ENCODE measurements around the gene CERT1. TPM values are rescaled to one million over a fixed set of nuclear protein-coding genes. Genes with fewer than 3 reads are reported as not detected.

CERT1 gene
- total and polyA plus RNA-seq, 9 of the 15 experiments (the other 6 are each of a cell fraction or from before 2014, with no cell fraction given) = 3.4 to 24.7 (median 9.8) TPM

DNA sequence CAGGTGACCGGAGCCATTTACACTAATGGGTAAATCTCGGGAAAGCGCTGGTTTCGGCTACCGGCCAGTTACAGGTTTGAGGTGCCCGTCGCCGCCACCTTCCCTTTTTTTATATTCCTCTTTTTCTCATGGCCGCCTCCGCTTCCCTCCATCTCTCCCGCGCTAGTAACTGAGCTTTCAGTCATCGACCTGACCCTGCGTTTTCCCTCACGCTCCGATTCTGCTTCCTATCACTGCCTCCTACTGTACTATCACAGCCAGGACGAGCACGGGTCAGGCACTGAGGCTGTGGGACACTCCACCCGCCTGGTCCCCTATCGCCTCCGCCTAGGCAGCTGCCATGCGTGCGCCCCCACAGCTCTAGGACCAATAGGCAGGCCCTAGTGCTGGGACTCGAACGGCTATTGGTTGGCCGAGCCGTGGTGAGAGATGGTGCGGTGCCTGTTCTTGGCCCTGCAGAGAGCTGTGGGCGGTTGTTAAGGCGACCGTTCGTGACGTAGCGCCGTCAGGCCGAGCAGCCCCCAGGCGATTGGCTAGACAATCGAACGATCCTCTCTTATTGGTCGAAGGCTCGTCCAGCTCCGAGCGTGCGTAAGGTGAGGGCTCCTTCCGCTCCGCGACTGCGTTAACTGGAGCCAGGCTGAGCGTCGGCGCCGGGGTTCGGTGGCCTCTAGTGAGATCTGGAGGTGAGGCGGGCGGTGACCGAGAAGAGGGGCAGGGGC is 174.7 kb downstream of the CERT1 start, which contains the start of gene HMGCR (continued):
- TF ChIP-seq, protein P1, sequence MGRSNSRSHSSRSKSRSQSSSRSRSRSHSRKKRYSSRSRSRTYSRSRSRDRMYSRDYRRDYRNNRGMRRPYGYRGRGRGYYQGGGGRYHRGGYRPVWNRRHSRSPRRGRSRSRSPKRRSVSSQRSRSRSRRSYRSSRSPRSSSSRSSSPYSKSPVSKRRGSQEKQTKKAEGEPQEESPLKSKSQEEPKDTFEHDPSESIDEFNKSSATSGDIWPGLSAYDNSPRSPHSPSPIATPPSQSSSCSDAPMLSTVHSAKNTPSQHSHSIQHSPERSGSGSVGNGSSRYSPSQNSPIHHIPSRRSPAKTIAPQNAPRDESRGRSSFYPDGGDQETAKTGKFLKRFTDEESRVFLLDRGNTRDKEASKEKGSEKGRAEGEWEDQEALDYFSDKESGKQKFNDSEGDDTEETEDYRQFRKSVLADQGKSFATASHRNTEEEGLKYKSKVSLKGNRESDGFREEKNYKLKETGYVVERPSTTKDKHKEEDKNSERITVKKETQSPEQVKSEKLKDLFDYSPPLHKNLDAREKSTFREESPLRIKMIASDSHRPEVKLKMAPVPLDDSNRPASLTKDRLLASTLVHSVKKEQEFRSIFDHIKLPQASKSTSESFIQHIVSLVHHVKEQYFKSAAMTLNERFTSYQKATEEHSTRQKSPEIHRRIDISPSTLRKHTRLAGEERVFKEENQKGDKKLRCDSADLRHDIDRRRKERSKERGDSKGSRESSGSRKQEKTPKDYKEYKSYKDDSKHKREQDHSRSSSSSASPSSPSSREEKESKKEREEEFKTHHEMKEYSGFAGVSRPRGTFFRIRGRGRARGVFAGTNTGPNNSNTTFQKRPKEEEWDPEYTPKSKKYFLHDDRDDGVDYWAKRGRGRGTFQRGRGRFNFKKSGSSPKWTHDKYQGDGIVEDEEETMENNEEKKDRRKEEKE (IDR thresholded peaks at IDR 0.05; ENCODE audit: borderline replicate concordance in 1 of 2, control insufficient read depth in 1 of 2, low read depth in 2 of 2, low read length in 1 of 2) = no peak
- TF ChIP-seq SMC3 (conservative IDR thresholded peaks at IDR 0.05; ENCODE audit: insufficient read depth, low read depth, low read length) = peak; percentile 27; the same call in 1 of the 2 replicates
- TF ChIP-seq KDM5B (IDR thresholded peaks at IDR 0.05; ENCODE audit: insufficient replicate concordance, low read depth, low read length) = peak; percentile 92
- TF ChIP-seq SP2 (IDR thresholded peaks at IDR 0.05; ENCODE audit: extremely low read depth, low read depth, low read length, poor library complexity, severe bottlenecking) = peak; percentile 29
- TF ChIP-seq GTF2B (IDR thresholded peaks at IDR 0.05; ENCODE audit: extremely low read depth, insufficient read length) = peak; percentile 12
- TF ChIP-seq MEIS2 (IDR thresholded peaks at IDR 0.05; ENCODE audit: partially characterized antibody) = peak; percentile 80
- 0 out of 2 replicates have a peak, but pooled peaks have one; percentile 55 for TF ChIP-seq ERF (CRISPR knock-in tag; IDR thresholded peaks at IDR 0.05)
- TF ChIP-seq SOX6 (IDR thresholded peaks at IDR 0.05) = peak; percentile 35; the same call in 1 of the 2 replicates
- TF ChIP-seq NBN (IDR thresholded peaks at IDR 0.05; ENCODE audit: low read depth) = peak; percentile 52; the same call in 1 of the 2 replicates
- TF ChIP-seq BCOR (IDR thresholded peaks at IDR 0.05) = peak; percentile 70; the same call in 1 of the 2 replicates
- peak; percentile 91 for TF ChIP-seq FOS (IDR thresholded peaks at IDR 0.05; ENCODE audit: extremely low read depth, insufficient read length)
- peak; percentile 80 for TF ChIP-seq TAF9B (IDR thresholded peaks at IDR 0.05; ENCODE audit: partially characterized antibody)
- peak; percentile 72; the same call in 1 of the 2 replicates for TF ChIP-seq NFRKB (IDR thresholded peaks at IDR 0.05; ENCODE audit: low read depth)
- TF ChIP-seq, protein P2, sequence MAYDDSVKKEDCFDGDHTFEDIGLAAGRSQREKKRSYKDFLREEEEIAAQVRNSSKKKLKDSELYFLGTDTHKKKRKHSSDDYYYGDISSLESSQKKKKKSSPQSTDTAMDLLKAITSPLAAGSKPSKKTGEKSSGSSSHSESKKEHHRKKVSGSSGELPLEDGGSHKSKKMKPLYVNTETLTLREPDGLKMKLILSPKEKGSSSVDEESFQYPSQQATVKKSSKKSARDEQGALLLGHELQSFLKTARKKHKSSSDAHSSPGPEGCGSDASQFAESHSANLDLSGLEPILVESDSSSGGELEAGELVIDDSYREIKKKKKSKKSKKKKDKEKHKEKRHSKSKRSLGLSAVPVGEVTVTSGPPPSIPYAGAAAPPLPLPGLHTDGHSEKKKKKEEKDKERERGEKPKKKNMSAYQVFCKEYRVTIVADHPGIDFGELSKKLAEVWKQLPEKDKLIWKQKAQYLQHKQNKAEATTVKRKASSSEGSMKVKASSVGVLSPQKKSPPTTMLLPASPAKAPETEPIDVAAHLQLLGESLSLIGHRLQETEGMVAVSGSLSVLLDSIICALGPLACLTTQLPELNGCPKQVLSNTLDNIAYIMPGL (CRISPR knock-in tag; IDR thresholded peaks at IDR 0.05) = peak; percentile 50; the same call in 1 of the 2 replicates
- no peak for TF ChIP-seq CEBPB (tag; IDR thresholded peaks at IDR 0.05)
- TF ChIP-seq, protein P3, sequence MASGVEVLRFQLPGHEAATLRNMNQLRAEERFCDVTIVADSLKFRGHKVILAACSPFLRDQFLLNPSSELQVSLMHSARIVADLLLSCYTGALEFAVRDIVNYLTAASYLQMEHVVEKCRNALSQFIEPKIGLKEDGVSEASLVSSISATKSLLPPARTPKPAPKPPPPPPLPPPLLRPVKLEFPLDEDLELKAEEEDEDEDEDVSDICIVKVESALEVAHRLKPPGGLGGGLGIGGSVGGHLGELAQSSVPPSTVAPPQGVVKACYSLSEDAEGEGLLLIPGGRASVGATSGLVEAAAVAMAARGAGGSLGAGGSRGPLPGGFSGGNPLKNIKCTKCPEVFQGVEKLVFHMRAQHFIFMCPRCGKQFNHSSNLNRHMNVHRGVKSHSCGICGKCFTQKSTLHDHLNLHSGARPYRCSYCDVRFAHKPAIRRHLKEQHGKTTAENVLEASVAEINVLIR (CRISPR knock-in tag; IDR thresholded peaks at IDR 0.05) = peak; percentile 84
- TF ChIP-seq CREM (IDR thresholded peaks at IDR 0.05; ENCODE audit: low read depth) = peak; percentile 93
- peak; percentile 20 for TF ChIP-seq DACH1 (IDR thresholded peaks at IDR 0.05; ENCODE audit: partially characterized antibody)
